H1 (cell line): Measurements from ENCODE around the gene MINDY3. TPM values are rescaled to one million over a fixed set of nuclear protein-coding genes. Genes with fewer than 3 reads are reported as not detected.

Experiments used
- CEBPB ChIP-seq: IDR thresholded peaks from 2 replicates; pipeline ENCODE4 v1.6.1; 2012; ENCODE audit warnings: low read depth, low read length
- FOSL1 ChIP-seq: IDR thresholded peaks from 2 replicates; pipeline ENCODE4 v1.6.1; 2011; ENCODE audit warnings: mild to moderate bottlenecking, low read depth, low read length, moderate library complexity; ENCODE audit not compliant: insufficient read depth
- KDM5A ChIP-seq: fragments of 200-600 bp; IDR thresholded peaks from 2 replicates; pipeline ENCODE4 v1.7.1; 2012; ENCODE audit warnings: mild to moderate bottlenecking, low read length, inconsistent platforms, mixed read lengths
- TCF12 ChIP-seq: IDR thresholded peaks from 2 replicates; pipeline ENCODE4 v1.6.1; 2011; ENCODE audit warnings: low read depth, mild to moderate bottlenecking, low read length
- TEAD4 ChIP-seq: IDR thresholded peaks from 2 replicates; pipeline ENCODE4 v1.6.1; 2012; ENCODE audit warnings: low read depth, low read length, inconsistent platforms, mixed read lengths
- polyA plus RNA-seq, 7 experiments: library from polyadenylated mRNA; depleted of rRNA in 3 of 7; stranded (reverse) in 5 of 7; unstranded in 2 of 7; fragments of >200 nt in 5 of 7; fragments of 200-250 nt in 2 of 7; gene quantifications; 1 replicate in 5 of 7; 2 replicates in 1 of 7; 4 replicates in 1 of 7; pipeline versions ENCODE4 v1.2.1 to v1.2.3, GENCODE V29; 2011 to 2013; ENCODE audit warnings: missing spikeins in 2 of 7, mixed read lengths in 2 of 7
- total RNA-seq: library from RNA; stranded (reverse); fragmentation: NEBNext Ultra II Directional; extraction: Animal tissue kit (Norgen Biotek cat#: 25700); gene quantifications from 2 replicates; pipeline ENCODE4 v1.2.1, GENCODE V29; 2021
- TF ChIP-seq, protein P1 (sequence below): IDR thresholded peaks from 2 replicates; pipeline ENCODE4 v1.6.1; 2011; ENCODE audit warnings: low read depth, mild to moderate bottlenecking, low read length; ENCODE audit not compliant: insufficient read depth

MINDY3 gene
- total and polyA plus RNA-seq, 2 of the 8 experiments (the other 6 are each of a cell fraction or from before 2014, with no cell fraction given) = 4.6 to 13.6 TPM

DNA sequence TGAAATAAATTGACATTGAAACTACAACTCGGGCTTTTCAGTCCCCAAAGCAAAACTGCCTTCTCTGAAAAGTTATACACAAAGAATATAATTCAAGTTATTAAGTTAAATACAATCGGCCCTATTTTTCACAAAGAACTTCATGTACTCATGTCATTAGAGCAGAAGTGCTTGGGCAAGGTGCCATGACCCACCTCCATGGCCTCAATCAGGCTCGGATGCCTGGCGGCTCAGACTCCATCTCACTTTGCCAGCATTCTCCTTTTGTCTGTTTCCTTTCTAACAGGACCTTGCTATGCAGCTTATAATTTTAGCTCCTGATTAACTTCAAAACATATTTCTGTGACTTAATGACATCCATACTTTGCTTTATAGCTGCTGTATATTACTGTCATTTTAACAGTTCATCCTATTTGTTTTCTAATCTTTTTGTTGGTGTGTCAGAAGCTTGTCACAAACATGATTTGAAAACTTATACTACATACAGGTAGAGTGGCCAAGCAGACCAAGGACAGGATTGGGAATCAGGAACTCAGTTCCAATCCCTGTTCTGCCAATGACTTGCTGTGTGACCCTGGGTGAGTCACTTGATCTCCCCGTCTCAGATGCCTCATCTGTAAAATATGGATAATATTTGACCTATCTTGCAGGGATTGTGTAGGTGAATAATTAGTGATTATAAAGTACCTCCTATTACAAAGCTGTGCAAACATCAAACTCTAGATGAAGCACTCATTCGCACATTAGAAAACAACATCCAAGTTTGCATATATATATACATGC lies 79.8 kb downstream of the MINDY3 start (continued):
- TF ChIP-seq, protein P1, sequence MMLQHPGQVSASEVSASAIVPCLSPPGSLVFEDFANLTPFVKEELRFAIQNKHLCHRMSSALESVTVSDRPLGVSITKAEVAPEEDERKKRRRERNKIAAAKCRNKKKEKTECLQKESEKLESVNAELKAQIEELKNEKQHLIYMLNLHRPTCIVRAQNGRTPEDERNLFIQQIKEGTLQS = no peak
- no peak for TF ChIP-seq TEAD4
- no peak for TF ChIP-seq TCF12
- TF ChIP-seq KDM5A = no peak
- TF ChIP-seq FOSL1 = no peak
- no peak for TF ChIP-seq CEBPB
